ENCODE results near the gene PTCD3.

PTCD3 gene

GRCh38 chr2:86082756-86083155, 23.3 kb upstream of the PTCD3 start:
- DNase-seq, result no peak

- DNase-seq, result peak; percentile 6
These were observed 17.8 kb upstream of the PTCD3 start for GRCh38 chr2:86087936-86088850.

- no peak for DNase-seq
These were observed 11.8 kb upstream of the PTCD3 start for GRCh38 chr2:86094229-86094628.

DNA sequence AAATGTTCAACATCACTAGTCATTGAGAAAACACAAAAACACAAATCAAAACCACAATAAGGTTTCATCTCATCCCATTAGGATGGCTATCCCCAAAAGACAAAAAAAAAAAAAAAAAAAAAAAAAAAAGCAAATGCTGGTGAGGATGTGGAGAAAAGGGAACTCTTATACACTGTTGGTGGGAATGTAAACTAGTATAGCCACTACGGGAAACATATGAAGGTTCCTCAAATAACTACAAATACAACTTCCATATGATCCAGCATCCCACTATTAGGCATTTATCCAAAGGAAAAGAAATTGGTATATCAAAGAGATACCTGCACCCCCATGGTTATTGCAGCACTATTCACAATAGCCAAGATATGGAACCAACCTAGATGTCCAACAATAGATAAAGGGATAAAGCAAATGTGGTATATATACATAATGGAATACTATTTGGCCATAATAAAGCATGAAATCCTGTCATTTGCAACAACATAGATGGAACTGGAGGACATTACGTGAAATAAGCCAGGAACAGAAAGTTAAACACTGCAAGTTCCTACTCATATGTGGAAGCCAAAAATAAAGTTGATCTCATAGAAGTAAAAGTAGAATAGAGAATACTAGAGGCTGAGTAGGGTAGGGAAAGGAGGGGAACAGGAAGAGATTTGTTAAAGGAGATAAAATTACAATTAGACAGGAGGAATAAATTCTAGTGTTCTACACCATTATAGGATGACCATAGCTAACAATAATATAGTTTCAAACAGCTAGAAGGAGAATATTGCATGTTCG, 8.7 kb upstream of the PTCD3 start:
- no peak for DNase-seq

DNA sequence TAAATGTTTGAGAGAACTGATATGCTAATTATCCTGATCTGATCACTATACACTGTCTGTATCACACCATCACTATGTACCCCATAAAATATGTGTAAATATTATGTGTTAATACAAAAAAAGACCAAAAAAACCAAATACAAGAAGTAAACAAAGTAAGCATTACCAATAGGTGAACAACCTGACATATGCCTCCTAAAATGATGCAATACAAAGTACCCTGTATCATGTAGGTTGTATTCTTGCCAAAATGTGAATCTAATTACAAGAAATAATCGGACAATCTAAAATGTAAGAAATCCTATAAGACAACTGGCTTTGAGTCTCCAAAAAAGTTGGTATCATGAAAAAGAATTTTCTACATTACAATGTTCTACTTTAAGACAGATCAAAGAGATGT, 8.1 kb upstream of the PTCD3 start:
- DNase-seq, result no peak

GRCh38 chr2:86102157-86102556, 3.9 kb upstream of the PTCD3 start:
- DNase-seq, result no peak

GRCh38 chr2:86105252-86105968, 625 bp upstream of the PTCD3 start, which contains the start of gene POLR1A:
POLR1A (minus strand) TSS chr2:86105886; CDS start chr2:86105776, 110 bp downstream.
- DNase-seq, result peak; percentile 95

GRCh38 chr2:86107031-86107430, 996 bp downstream of the PTCD3 start:
- DNase-seq, result peak; percentile 18

DNA sequence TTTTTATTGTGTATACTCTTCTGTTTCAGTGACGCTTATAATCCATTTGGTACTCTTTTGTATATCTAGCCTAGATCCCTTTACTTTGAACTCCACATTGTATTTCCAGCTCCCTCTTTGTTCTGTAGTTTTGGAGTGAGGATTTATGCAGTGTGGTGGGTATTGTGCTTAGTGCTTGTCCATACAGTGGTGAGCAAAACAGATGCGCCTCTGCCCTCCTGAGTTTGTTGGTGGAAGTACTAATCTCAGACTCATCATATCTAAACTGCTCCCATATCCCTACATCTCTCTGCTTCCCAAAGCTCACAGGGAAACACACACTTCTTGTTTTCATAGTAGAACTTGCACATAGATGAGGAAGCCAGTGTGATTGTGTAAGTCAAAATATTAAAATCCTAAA, 12.1 kb downstream of the PTCD3 start:
- no peak for DNase-seq

DNA sequence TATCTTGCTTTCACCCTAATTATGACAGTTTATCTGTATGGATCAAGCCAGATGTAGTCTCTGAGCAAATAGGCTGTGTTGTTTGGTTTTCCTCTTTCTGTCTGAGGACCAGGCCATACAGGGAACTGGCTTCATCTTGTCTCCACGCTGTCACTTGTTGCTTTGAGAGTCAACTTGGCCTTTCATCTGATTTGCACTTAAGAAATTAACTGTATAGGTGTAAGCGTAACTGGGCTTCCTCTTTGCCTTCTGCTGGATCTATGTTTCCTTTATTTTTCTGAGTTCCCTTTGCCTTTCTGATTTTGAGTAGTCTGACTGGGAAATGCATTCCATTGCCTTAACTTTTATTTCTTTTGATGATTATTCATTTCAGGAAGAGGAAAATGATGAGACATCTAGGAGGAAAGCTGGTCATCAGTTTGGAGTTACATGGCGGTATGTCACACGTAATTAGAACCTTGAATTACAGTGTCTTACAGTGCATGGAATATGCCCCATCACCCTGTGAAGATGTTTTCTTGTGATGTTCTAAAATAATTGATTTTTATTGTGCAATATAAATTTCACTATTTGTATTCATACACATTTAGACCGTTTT, 17.4 kb downstream of the PTCD3 start:
- DNase-seq, result no peak

DNA sequence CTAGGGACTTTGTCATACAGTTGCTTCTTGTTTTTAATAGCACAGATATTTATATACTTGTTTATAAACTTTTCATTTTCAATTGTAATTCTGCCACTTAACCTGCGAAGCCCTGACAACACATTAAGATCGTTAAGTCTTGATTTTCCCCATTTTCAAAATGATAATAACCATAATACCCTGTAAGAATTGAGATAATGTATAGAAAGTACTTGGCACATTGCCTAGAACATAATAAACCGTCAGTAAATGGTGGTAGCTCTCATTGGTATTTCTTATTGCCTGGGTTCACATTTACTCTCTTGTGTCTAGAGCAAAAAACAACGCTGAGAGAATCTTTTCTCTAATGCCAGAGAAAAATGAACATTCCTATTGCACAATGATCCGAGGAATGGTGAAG, 18.6 kb downstream of the PTCD3 start:
- DNase-seq, result peak; percentile 66

DNA sequence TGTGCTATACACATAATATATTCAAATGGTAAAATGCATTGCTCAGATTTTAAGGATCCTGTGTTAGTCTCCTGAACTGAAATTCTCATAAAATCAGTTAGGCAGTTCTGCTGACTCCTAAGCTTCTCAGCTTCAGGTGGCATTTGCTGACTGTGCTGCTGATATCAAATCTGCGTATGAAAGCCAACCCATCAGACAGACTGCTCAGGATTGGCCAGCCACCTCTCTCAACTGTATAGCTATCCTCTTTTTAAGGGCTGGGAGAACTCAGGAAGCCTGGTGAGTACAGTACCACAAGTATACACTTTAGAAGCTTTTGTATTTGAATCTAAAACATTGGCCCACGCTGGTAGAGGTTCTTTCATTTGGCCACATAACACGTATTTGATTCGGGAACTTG, 28.7 kb downstream of the PTCD3 start:
- DNase-seq, result no peak

DNA sequence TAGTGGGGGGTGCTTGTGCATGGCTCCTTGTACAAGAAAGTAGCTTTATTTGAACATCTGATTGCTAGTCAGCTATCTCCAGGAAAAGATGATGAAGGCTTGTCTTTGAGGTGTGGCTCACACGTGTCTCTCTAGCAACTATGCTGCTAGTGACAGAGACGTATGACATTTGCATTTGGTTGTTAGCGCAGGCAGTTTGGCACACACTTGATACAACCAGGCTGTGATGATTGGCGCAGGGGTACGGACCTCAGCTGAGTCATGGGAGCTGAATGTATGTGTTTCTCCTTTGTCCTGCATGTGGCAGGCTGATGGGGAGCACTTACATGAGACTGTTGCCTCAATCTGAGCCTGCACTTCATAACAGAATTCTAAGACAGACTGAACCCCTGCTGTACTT, 29.6 kb downstream of the PTCD3 start:
- DNase-seq, result no peak

- no peak for DNase-seq
These were observed 30.1 kb downstream of the PTCD3 start for GRCh38 chr2:86136141-86136540.

DNA sequence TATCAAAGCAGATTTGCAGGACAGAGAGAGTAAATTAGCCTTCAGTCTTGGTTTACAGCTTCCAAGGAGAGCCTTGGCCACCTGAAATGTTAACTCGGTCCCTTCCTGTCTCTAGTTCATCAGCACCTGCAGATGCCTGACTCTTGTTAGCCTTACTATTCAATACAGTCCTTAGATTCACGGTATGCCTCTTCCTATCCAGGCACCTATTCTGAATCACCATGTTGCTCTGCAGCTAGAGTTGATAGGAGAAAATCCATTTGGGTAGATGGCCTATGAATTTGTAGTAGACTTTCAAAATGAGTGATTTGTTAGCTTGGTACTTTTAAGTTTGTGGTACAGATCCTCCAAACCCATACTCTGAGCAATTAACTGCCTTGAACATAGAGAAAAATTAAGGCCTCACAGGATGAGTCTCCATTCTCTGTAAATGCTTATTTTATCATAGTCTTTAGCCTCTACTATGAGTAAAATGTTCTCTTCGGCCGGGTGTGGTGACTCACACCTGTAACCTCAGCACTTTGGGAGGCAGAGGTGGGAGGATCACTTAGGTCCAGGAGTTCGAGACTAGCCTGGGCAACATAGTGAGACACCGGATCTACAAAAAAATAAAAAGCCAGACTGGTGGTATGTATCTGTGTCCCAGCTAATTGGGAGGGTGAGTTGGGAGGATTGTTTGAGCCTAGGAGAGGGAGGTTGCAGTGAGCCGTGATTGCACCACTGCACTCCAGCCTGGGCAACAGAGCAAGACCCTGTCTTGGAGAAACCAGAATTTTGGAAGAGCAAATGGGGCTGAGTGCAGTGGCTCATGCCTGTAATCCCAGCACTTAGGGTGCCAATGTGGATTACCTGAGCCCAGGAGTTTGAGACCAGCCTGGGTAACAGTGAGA, 32.9 kb downstream of the PTCD3 start:
- DNase-seq, result no peak

- no peak for DNase-seq
These were observed 33.9 kb downstream of the PTCD3 start for GRCh38 chr2:86139981-86140380.

GRCh38 chr2:86140969-86141392, 34.9 kb downstream of the PTCD3 start:
- no peak for DNase-seq

- no peak for DNase-seq
These were observed 36.6 kb downstream of the PTCD3 start for GRCh38 chr2:86142436-86143257.

- no peak for DNase-seq
These were observed 37.3 kb downstream of the PTCD3 start for GRCh38 chr2:86143307-86143706.

GRCh38 chr2:86143926-86144685, 38.1 kb downstream of the PTCD3 start:
- DNase-seq, result no peak

All from hematopoietic multipotent progenitor cell treated with erythropoietin and hydrocortisone succinate and interleukin-3 and kit ligand, for 8 days (in vitro differentiated cells).